ENCODE data around the gene HTD2. TPM values are rescaled to one million over a fixed set of nuclear protein-coding genes. Genes with fewer than 3 reads are reported as not detected.
A peak's percentile ranks its signal among the peaks of the same experiment; 100 is the strongest.

The HTD2 gene
- total and polyA plus RNA-seq, 9 of the 15 experiments (the other 6 are each of a cell fraction or from before 2014, with no cell fraction given) = 1.8 to 22.8 (median 9.6) TPM

DNA sequence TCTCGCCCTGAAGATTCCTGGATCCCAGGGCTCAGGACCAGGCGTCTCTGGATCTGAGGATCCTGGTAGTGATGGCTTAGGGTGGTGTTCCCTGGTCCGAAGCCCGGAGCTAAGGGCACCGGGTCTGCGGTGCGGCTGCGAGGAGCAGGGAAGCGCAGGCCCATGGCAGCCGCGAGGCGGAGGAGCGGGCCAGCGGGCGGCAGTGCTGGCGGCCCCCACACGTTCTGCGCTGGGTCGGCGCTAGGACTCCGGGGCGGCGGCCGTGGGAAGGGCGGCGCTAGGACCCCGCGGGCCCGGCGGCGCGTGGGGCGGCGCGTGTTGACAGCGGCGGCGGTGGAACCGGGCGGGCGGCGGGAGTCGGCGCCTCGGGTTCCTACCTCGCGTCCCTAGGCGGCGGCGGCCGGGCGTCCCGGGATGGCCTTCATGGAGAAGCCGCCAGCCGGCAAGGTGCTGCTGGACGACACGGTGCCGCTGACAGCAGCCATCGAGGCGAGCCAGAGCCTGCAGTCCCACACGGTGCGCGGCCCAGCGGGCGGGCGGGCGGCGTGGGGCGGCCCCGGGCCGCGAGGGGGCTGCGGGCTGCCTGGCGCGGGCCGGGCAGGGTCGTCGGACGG lies 26.4 kb downstream of the HTD2 start, which contains the start of gene PXK (continued):
- TF ChIP-seq, protein P1, sequence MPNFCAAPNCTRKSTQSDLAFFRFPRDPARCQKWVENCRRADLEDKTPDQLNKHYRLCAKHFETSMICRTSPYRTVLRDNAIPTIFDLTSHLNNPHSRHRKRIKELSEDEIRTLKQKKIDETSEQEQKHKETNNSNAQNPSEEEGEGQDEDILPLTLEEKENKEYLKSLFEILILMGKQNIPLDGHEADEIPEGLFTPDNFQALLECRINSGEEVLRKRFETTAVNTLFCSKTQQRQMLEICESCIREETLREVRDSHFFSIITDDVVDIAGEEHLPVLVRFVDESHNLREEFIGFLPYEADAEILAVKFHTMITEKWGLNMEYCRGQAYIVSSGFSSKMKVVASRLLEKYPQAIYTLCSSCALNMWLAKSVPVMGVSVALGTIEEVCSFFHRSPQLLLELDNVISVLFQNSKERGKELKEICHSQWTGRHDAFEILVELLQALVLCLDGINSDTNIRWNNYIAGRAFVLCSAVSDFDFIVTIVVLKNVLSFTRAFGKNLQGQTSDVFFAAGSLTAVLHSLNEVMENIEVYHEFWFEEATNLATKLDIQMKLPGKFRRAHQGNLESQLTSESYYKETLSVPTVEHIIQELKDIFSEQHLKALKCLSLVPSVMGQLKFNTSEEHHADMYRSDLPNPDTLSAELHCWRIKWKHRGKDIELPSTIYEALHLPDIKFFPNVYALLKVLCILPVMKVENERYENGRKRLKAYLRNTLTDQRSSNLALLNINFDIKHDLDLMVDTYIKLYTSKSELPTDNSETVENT (CRISPR knock-in tag; IDR thresholded peaks at IDR 0.05) = peak; percentile 26; the same call in 1 of the 2 replicates
- TF ChIP-seq CCNT2 (IDR thresholded peaks at IDR 0.05; ENCODE audit: borderline replicate concordance, extremely low read depth, insufficient read length, low read depth, low read length) (peak; percentile 90), LARP7 (IDR thresholded peaks at IDR 0.05) (no peak), CREB1 (IDR thresholded peaks at IDR 0.05) (peak; percentile 52; the same call in 1 of the 2 replicates), CREB1 (CRISPR knock-in tag; IDR thresholded peaks at IDR 0.05) (peak; percentile 47; the same call in 1 of the 2 replicates), MTA3 (IDR thresholded peaks at IDR 0.05; ENCODE audit: borderline replicate concordance) (peak; percentile 69), TEAD1 (CRISPR knock-in tag; IDR thresholded peaks at IDR 0.05) (peak in 1 of 2 experiments; percentile 19; a peak in 1 of 4 replicates), L3MBTL2 (IDR thresholded peaks at IDR 0.05) (peak; percentile 54; the same call in 1 of the 2 replicates), ZNF311 (CRISPR knock-in tag; IDR thresholded peaks at IDR 0.05) (no peak), SOX6 (IDR thresholded peaks at IDR 0.05) (peak; percentile 56), ARID1B (IDR thresholded peaks at IDR 0.05) (no peak), ZNF830 (CRISPR knock-in tag; IDR thresholded peaks at IDR 0.05) (no peak), BHLHE40 (IDR thresholded peaks at IDR 0.05; ENCODE audit: low read length) (peak; percentile 38; the same call in 1 of the 2 replicates), HNRNPL (IDR thresholded peaks at IDR 0.05; ENCODE audit: low read depth, low read length) (no peak), PRMT5 (CRISPR knock-in tag; IDR thresholded peaks at IDR 0.05) (no peak), PCBP1 (IDR thresholded peaks at IDR 0.05; ENCODE audit: low read depth, low read length, poor library complexity, severe bottlenecking) (no peak), CXXC5 (CRISPR knock-in tag; IDR thresholded peaks at IDR 0.05) (peak; percentile 94)
- TF ChIP-seq, protein P2, sequence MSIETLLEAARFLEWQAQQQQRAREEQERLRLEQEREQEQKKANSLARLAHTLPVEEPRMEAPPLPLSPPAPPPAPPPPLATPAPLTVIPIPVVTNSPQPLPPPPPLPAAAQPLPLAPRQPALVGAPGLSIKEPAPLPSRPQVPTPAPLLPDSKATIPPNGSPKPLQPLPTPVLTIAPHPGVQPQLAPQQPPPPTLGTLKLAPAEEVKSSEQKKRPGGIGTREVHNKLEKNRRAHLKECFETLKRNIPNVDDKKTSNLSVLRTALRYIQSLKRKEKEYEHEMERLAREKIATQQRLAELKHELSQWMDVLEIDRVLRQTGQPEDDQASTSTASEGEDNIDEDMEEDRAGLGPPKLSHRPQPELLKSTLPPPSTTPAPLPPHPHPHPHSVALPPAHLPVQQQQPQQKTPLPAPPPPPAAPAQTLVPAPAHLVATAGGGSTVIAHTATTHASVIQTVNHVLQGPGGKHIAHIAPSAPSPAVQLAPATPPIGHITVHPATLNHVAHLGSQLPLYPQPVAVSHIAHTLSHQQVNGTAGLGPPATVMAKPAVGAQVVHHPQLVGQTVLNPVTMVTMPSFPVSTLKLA (conservative IDR thresholded peaks at IDR 0.05) = peak in 1 of 2 experiments; percentile 39; a peak in 1 of 4 replicates
- TF ChIP-seq, protein P3, sequence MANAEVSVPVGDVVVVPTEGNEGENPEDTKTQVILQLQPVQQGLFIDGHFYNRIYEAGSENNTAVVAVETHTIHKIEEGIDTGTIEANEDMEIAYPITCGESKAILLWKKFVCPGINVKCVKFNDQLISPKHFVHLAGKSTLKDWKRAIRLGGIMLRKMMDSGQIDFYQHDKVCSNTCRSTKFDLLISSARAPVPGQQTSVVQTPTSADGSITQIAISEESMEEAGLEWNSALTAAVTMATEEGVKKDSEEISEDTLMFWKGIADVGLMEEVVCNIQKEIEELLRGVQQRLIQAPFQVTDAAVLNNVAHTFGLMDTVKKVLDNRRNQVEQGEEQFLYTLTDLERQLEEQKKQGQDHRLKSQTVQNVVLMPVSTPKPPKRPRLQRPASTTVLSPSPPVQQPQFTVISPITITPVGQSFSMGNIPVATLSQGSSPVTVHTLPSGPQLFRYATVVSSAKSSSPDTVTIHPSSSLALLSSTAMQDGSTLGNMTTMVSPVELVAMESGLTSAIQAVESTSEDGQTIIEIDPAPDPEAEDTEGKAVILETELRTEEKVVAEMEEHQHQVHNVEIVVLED (CRISPR knock-in tag; IDR thresholded peaks at IDR 0.05) = peak; percentile 83
- TF ChIP-seq, protein P4, sequence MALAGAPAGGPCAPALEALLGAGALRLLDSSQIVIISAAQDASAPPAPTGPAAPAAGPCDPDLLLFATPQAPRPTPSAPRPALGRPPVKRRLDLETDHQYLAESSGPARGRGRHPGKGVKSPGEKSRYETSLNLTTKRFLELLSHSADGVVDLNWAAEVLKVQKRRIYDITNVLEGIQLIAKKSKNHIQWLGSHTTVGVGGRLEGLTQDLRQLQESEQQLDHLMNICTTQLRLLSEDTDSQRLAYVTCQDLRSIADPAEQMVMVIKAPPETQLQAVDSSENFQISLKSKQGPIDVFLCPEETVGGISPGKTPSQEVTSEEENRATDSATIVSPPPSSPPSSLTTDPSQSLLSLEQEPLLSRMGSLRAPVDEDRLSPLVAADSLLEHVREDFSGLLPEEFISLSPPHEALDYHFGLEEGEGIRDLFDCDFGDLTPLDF (CRISPR knock-in tag; IDR thresholded peaks at IDR 0.05) = no peak

Data from K562 (cell line).